OCI-LY1 (cell line): ENCODE results near the gene PIEZO1.

Experiments used
- H2AFZ ChIP-seq: fragments of 200-600 bp; sonication (generic), shearing (Covaris generic); 2 replicates; pipeline ENCODE4 v1.6.0; 2014; ENCODE audit warnings: antibody characterized with exemption, mild to moderate bottlenecking, low read length
- H3F3A ChIP-seq: fragments of 200-600 bp; sonication (generic), shearing (Covaris generic); 2 replicates; pipeline ENCODE4 v1.6.0; 2014; ENCODE audit warnings: mild to moderate bottlenecking, antibody characterized with exemption, low read length, moderate library complexity; ENCODE audit not compliant: insufficient read depth
- H3K27ac ChIP-seq: fragments of 200-600 bp; sonication (generic); 2 replicates; pipeline ENCODE4 v1.5.1; 2014; ENCODE audit warnings: low read length, mixed run types, mild to moderate bottlenecking, low read depth; ENCODE audit not compliant: poor library complexity, severe bottlenecking
- H3K27me3 ChIP-seq: fragments of 200-600 bp; sonication (generic); 2 replicates; pipeline ENCODE4 v1.6.0; 2014; ENCODE audit warnings: antibody characterized with exemption, mild to moderate bottlenecking, low read length, moderate library complexity; ENCODE audit not compliant: insufficient read depth
- H3K36me3 ChIP-seq: fragments of 200-600 bp; sonication (generic); 2 replicates; pipeline ENCODE4 v1.6.1; 2014; ENCODE audit warnings: mild to moderate bottlenecking, antibody characterized with exemption, low read length, moderate library complexity, mixed read lengths; ENCODE audit not compliant: insufficient read depth
- H3K4me1 ChIP-seq: fragments of 200-600 bp; sonication (generic); 2 replicates; pipeline ENCODE4 v1.5.1; 2014; ENCODE audit warnings: mild to moderate bottlenecking, low read length, moderate library complexity; ENCODE audit not compliant: insufficient read depth, severe bottlenecking
- H3K4me2 ChIP-seq: fragments of 200-600 bp; sonication (generic), shearing (Covaris generic); 2 replicates; pipeline ENCODE4 v1.6.1; 2014; ENCODE audit warnings: low read length
- H3K4me3 ChIP-seq: fragments of 200-600 bp; sonication (generic); 2 replicates; pipeline ENCODE4 v1.5.1; 2014; ENCODE audit warnings: low read length, low read depth, mild to moderate bottlenecking, mixed read lengths; ENCODE audit not compliant: poor library complexity, severe bottlenecking
- H3K79me2 ChIP-seq: fragments of 200-600 bp; shearing (Covaris generic); 2 replicates; pipeline ENCODE4 v1.6.1; 2016; ENCODE audit warnings: mixed run types, low read length, mixed read lengths; ENCODE audit not compliant: insufficient read depth
- H3K9ac ChIP-seq: fragments of 200-600 bp; sonication (generic), shearing (Covaris generic); 2 replicates; pipeline ENCODE4 v1.6.1; 2014; ENCODE audit warnings: mild to moderate bottlenecking, low read length, mixed read lengths
- H3K9me2 ChIP-seq: fragments of 200-600 bp; sonication (generic), shearing (Covaris generic); 2 replicates; pipeline ENCODE4 v1.6.1; 2014; ENCODE audit warnings: low read depth, mild to moderate bottlenecking, low read length, mixed read lengths
- H3K9me3 ChIP-seq: fragments of 200-600 bp; shearing (Covaris generic); 2 replicates; pipeline ENCODE4 v1.6.1; 2014; ENCODE audit warnings: low read length, mixed read lengths
- H4K20me1 ChIP-seq: fragments of 200-600 bp; sonication (generic), shearing (Covaris generic); 2 replicates; pipeline ENCODE4 v1.6.0; 2016; ENCODE audit warnings: mild to moderate bottlenecking, low read length; ENCODE audit not compliant: insufficient read depth
- EZH2 ChIP-seq: fragments of 200-600 bp; sonication (generic), shearing (Covaris generic); IDR thresholded peaks from 2 replicates; pipeline ENCODE4 v1.8.0; 2017; ENCODE audit warnings: borderline replicate concordance, mixed run types, mild to moderate bottlenecking, antibody characterized with exemption, low read length, moderate library complexity, mixed read lengths
- TF ChIP-seq, protein P1 (sequence below): fragments of 200-600 bp; sonication (generic), shearing (Covaris generic); IDR thresholded peaks from 2 replicates; pipeline ENCODE4 v1.5.1; 2017; ENCODE audit warnings: mild to moderate bottlenecking, antibody characterized with exemption, low read length, moderate library complexity, mixed read lengths

PIEZO1 gene

DNA sequence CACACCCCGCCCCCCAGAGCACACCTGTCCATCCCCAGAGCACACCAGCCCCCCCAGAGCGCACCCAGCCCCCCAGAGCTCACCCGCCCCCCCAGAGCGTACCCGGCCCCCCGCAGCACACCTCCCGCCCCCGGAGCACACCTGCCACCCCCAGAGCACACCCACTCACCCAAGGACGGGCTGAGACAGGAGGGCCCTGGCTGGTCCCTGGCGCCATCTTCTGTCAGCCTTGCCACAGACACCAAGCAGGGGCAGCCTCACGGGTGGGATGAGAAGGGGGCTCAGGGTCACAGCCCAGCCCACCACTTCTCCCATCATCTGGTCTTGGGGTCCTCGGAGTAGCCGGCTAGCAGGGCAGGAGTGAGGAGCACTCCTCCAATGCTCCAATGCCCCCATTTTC is 31.8 kb downstream of the PIEZO1 start:
- Histone ChIP-seq H3K9ac (no peak overlapping the region), H2AFZ (no peak overlapping the region), H3K4me3 (no peak overlapping the region), H3K4me2 (no peak overlapping the region), H3K4me1 (no peaks in the 10 kb centered on the region), H3K27me3 (peaks cover 3% of the 10 kb centered on the region; the same call in 1 of the 2 replicates), H3K9me3 (no peaks in the 10 kb centered on the region), H3K36me3 (no peaks in the 10 kb centered on the region), H3F3A (no peaks in the 10 kb centered on the region), H3K79me2 (no peaks in the 10 kb centered on the region), H3K9me2 (no peaks in the 10 kb centered on the region), H3K27ac (no peak overlapping the region), H4K20me1 (no peaks in the 10 kb centered on the region)
- no peak for TF ChIP-seq EZH2
- TF ChIP-seq, protein P1, sequence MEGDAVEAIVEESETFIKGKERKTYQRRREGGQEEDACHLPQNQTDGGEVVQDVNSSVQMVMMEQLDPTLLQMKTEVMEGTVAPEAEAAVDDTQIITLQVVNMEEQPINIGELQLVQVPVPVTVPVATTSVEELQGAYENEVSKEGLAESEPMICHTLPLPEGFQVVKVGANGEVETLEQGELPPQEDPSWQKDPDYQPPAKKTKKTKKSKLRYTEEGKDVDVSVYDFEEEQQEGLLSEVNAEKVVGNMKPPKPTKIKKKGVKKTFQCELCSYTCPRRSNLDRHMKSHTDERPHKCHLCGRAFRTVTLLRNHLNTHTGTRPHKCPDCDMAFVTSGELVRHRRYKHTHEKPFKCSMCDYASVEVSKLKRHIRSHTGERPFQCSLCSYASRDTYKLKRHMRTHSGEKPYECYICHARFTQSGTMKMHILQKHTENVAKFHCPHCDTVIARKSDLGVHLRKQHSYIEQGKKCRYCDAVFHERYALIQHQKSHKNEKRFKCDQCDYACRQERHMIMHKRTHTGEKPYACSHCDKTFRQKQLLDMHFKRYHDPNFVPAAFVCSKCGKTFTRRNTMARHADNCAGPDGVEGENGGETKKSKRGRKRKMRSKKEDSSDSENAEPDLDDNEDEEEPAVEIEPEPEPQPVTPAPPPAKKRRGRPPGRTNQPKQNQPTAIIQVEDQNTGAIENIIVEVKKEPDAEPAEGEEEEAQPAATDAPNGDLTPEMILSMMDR, result peak; percentile 8; the same call in 1 of the 2 replicates

GRCh38 chr16:88752386-88753002 is 32.5 kb downstream of the PIEZO1 start:
- no peak overlapping the region for H3K9ac ChIP-seq
- H3K4me1 ChIP-seq, result no peaks in the 10 kb centered on the region
- peaks cover 3% of the 10 kb centered on the region; the same call in 1 of the 2 replicates for H3K27me3 ChIP-seq
- H3K79me2 ChIP-seq, result no peaks in the 10 kb centered on the region
- no peaks in the 10 kb centered on the region for H3K9me2 ChIP-seq
- no peaks in the 10 kb centered on the region for H3K9me3 ChIP-seq
- H3K36me3 ChIP-seq, result no peaks in the 10 kb centered on the region
- no peak overlapping the region for H2AFZ ChIP-seq
- no peaks in the 10 kb centered on the region for H3F3A ChIP-seq
- H4K20me1 ChIP-seq, result no peaks in the 10 kb centered on the region
- TF ChIP-seq, protein P1, result no peak
- no peak for TF ChIP-seq EZH2
- no peak overlapping the region for H3K4me3 ChIP-seq
- H3K4me2 ChIP-seq, result no peak overlapping the region
- no peak overlapping the region for H3K27ac ChIP-seq

GRCh38 chr16:88750854-88751253 is 34.2 kb downstream of the PIEZO1 start:
- no peaks in the 10 kb centered on the region for H3F3A ChIP-seq
- H2AFZ ChIP-seq, result no peak overlapping the region
- no peak overlapping the region for H3K27ac ChIP-seq
- no peaks in the 10 kb centered on the region for H3K4me1 ChIP-seq
- H3K9ac ChIP-seq, result no peak overlapping the region
- H3K9me2 ChIP-seq, result no peaks in the 10 kb centered on the region
- peaks cover 3% of the 10 kb centered on the region; the same call in 1 of the 2 replicates for H3K27me3 ChIP-seq
- no peaks in the 10 kb centered on the region for H4K20me1 ChIP-seq
- no peaks in the 10 kb centered on the region for H3K36me3 ChIP-seq
- no peak for TF ChIP-seq EZH2
- TF ChIP-seq, protein P1, result no peak
- no peaks in the 10 kb centered on the region for H3K79me2 ChIP-seq
- no peak overlapping the region for H3K4me3 ChIP-seq
- H3K4me2 ChIP-seq, result no peak overlapping the region
- no peaks in the 10 kb centered on the region for H3K9me3 ChIP-seq
